ENCODE measurements around the gene RANBP9. TPM values are rescaled to one million over a fixed set of nuclear protein-coding genes. Genes with fewer than 3 reads are reported as not detected.
A peak's percentile ranks its signal among the peaks of the same experiment; 100 is the strongest.

The RANBP9 gene
- total and polyA plus RNA-seq, 9 of the 15 experiments (the other 6 are each of a cell fraction or from before 2014, with no cell fraction given) = 27.5 to 130 (median 61.5) TPM

GRCh38 chr6:13574149-13574570, 137.5 kb downstream of the RANBP9 start (continued):
- peak; percentile 92 for TF ChIP-seq ZBTB2 (IDR thresholded peaks at IDR 0.05)
- peak; percentile 89 for TF ChIP-seq CTBP1 (IDR thresholded peaks at IDR 0.05; ENCODE audit: borderline replicate concordance)
- TF ChIP-seq SIN3A (IDR thresholded peaks at IDR 0.05; ENCODE audit: borderline replicate concordance in 2 of 2, control insufficient read depth in 1 of 2, low read depth in 2 of 2, low read length in 2 of 2) = peak in 1 of 2 experiments; percentile 55; a peak in 1 of 4 replicates
- TF ChIP-seq CTCFL (IDR thresholded peaks at IDR 0.05; ENCODE audit: borderline replicate concordance, insufficient read depth, low read depth, low read length, poor library complexity, severe bottlenecking) = peak; percentile 74
- no peak for TF ChIP-seq SIX5 (IDR thresholded peaks at IDR 0.05; ENCODE audit: borderline replicate concordance in 1 of 2, insufficient read depth in 1 of 2, low read depth in 1 of 2, low read length in 2 of 2)
- TF ChIP-seq HMGN3 (IDR thresholded peaks at IDR 0.05; ENCODE audit: borderline replicate concordance, extremely low read depth, insufficient read length, low read depth, low read length) = peak; percentile 10
- TF ChIP-seq CBX1 (IDR thresholded peaks at IDR 0.05; ENCODE audit: low read depth) = peak; percentile 61
- TF ChIP-seq GATAD2A (IDR thresholded peaks at IDR 0.05) = 0 out of 2 replicates have a peak, but pooled peaks have one; percentile 56
- peak; percentile 60; the same call in 1 of the 2 replicates for TF ChIP-seq PHF8 (IDR thresholded peaks at IDR 0.05; ENCODE audit: borderline replicate concordance, low read length)
- peak; percentile 46 for TF ChIP-seq PCBP1 (IDR thresholded peaks at IDR 0.05; ENCODE audit: low read depth, low read length, poor library complexity, severe bottlenecking)
- TF ChIP-seq ZNF280B (CRISPR knock-in tag; IDR thresholded peaks at IDR 0.05) = no peak
- no peak for TF ChIP-seq CGGBP1 (CRISPR knock-in tag; IDR thresholded peaks at IDR 0.05)
- 0 out of 2 replicates have a peak, but pooled peaks have one; percentile 53 for TF ChIP-seq MTA3 (IDR thresholded peaks at IDR 0.05; ENCODE audit: borderline replicate concordance)
- TF ChIP-seq ZFPM2 (CRISPR knock-in tag; IDR thresholded peaks at IDR 0.05) = peak; percentile 89
- peak; percentile 89; the same call in 1 of the 2 replicates for TF ChIP-seq FOXP1 (CRISPR knock-in tag; IDR thresholded peaks at IDR 0.05)
- no peak for TF ChIP-seq MAFG (tag; conservative IDR thresholded peaks at IDR 0.05)
- TF ChIP-seq GTF3C2 (IDR thresholded peaks at IDR 0.05; ENCODE audit: borderline replicate concordance, extremely low read depth, insufficient read length) = no peak
- TF ChIP-seq POLR2G (IDR thresholded peaks at IDR 0.05; ENCODE audit: low read depth, low read length) = peak; percentile 79
- TF ChIP-seq RFX7 (CRISPR knock-in tag; IDR thresholded peaks at IDR 0.05) = no peak

Data from K562 (cell line).